Activated naive CD8-positive, alpha-beta T cell treated with anti-CD3 and anti-CD28 coated beads, Interleukin-2, amount 10 ng/mL, durations not matched to agents 7 days and 5 days (primary cell): Measurements from ENCODE around the gene HCFC1. TPM values are rescaled to one million over a fixed set of nuclear protein-coding genes. Genes with fewer than 3 reads are reported as not detected.

Source experiments
- ATAC-seq: fragments of 150-1000 bp; cut with Tn5 transposase; one replicate; pipeline ENCODE4 v1.10.0; 2021; ENCODE audit warnings: low read depth, moderate library complexity
- POLR2A ChIA-PET: fragments of 350-600 bp; sonication (Branson Sonifier 250); formaldehyde crosslinking; loops from one replicate; lab custom pipeline; 2021; ENCODE audit warnings: antibody characterized with exemption; lab: Charles Lee
- DNase-seq: peaks from one replicate; pipeline ENCODE4 v3.0.0; 2021
- H3K27ac Mint-ChIP-seq: one replicate; pipeline ENCODE4 v1.8.0; 2022; ENCODE audit warnings: mild to moderate bottlenecking, mixed read lengths
- H3K27me3 Mint-ChIP-seq: one replicate; pipeline ENCODE4 v1.8.0; 2022; ENCODE audit warnings: mild to moderate bottlenecking, moderate library complexity, mixed read lengths
- H3K36me3 Mint-ChIP-seq: one replicate; pipeline ENCODE4 v1.8.0; 2021; ENCODE audit warnings: mild to moderate bottlenecking, mixed read lengths
- H3K4me1 Mint-ChIP-seq: one replicate; pipeline ENCODE4 v1.8.0; 2021; ENCODE audit warnings: mixed read lengths
- H3K4me3 Mint-ChIP-seq: one replicate; pipeline ENCODE4 v1.8.0; 2022; ENCODE audit warnings: mild to moderate bottlenecking, moderate library complexity, mixed read lengths
- H3K9me3 Mint-ChIP-seq: one replicate; pipeline ENCODE4 v1.8.0; 2021; ENCODE audit warnings: mixed read lengths
- total RNA-seq, 2 experiments: library from RNA; stranded (reverse); gene quantifications; one replicate each; pipeline ENCODE4 v1.2.3, GENCODE V29; 2021

Gene HCFC1
- total RNA-seq, 2 experiments from 2014 or later, result 101 to 107 TPM

GRCh38 chrX:153926552-153926857, 45.1 kb downstream of the HCFC1 start:
- Mint-ChIP-seq H3K9me3 (no peaks in the 10 kb centered on the region), H3K4me1 (peaks cover 21% of the 10 kb centered on the region), H3K27ac (peak overlapping the region; percentile 98), H3K27me3 (no peaks in the 10 kb centered on the region), H3K36me3 (peaks cover 26% of the 10 kb centered on the region), H3K4me3 (peak overlapping the region; percentile 90)
- ATAC-seq, result peak; percentile 2
- DNase-seq, result peak; percentile 75
- POLR2A ChIA-PET, result interaction anchor here (1.1 to 9.1 kb wide), 10 partner anchors 10 to 200 kb away, joined by 3 to 185 read pairs (median 10); partner anchors contain the start of genes HCFC1, IDH3G, NAA10 and RENBP

DNA sequence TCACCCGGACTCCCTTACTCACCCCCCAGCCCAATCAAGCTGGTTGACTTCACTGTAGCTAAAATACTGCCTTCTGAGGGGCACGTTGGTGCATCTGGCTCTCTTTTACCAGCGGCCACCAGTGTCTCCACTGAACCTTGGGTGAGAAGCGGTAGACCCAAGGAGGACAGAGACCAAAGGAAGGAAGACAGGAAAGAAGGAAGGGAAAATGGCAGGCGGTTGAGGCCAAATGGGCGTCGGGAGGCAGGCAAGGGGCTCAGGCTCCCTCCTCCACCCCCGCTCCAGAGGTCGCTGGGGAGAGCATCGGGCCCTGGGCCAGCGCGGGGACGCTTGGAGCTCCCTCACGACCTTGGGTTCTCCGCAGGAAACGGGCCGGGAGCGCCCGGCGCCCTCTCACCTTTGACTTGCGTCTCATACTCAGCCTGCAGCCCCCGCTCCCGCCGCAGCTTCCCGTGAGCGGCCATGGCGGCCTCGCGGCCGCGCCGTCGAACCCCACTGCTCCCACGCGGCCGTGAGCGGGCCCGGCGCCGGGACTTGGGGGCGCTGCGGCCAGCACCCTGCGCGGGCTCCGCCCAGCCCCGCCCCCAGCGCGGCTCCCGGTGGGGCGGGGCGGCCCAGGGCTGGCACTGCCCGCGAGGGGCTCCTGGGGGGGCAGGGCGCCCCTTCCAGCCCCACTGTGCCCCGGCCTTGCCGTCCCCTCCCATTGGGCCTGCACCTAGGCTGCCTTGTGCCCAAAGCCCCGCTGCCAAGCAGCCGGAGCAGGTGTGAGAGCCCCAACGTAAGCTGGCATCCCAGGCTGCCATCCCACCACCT, 45.7 kb downstream of the HCFC1 start, which contains the start of gene ARHGAP4:
TSS of gene ARHGAP4 (minus strand) at position 526 of the 813 bp plus-strand sequence. CDS start at position 464, 62 bp downstream.
- POLR2A ChIA-PET, result interaction anchor here (0.8 to 9.1 kb wide), 15 partner anchors 11 to 199 kb away, joined by 3 to 185 read pairs (median 8); partner anchors contain the start of genes HCFC1, IDH3G, NAA10 and RENBP
- H3K27ac Mint-ChIP-seq, result peak within 1 kb of the TSS; percentile 98
- H3K9me3 Mint-ChIP-seq, result no peaks in the 10 kb centered on the region
- H3K36me3 Mint-ChIP-seq, result peaks cover 23% of the 10 kb centered on the region
- DNase-seq, result no peak
- no peaks in the 10 kb centered on the region for H3K27me3 Mint-ChIP-seq
- ATAC-seq, result peak; percentile 3
- peaks cover 19% of the 10 kb centered on the region for H3K4me1 Mint-ChIP-seq
- peak within 1 kb of the TSS; percentile 97 for H3K4me3 Mint-ChIP-seq

- peaks cover 23% of the 10 kb centered on the region for H3K36me3 Mint-ChIP-seq
- no peaks in the 10 kb centered on the region for H3K9me3 Mint-ChIP-seq
- H3K4me1 Mint-ChIP-seq, result peaks cover 19% of the 10 kb centered on the region
- H3K27me3 Mint-ChIP-seq, result no peaks in the 10 kb centered on the region
- peak overlapping the region; percentile 97 for H3K4me3 Mint-ChIP-seq
- H3K27ac Mint-ChIP-seq, result peak overlapping the region; percentile 96
- DNase-seq (no peak), ATAC-seq (no peak)
- POLR2A ChIA-PET, result interaction anchor here (0.8 to 9.1 kb wide), 12 partner anchors 11 to 131 kb away, joined by 3 to 185 read pairs (median 10); partner anchors contain the start of genes HCFC1, IDH3G, NAA10 and RENBP
Measured at GRCh38 chrX:153925387-153925738, 46.3 kb downstream of the HCFC1 start.

DNA sequence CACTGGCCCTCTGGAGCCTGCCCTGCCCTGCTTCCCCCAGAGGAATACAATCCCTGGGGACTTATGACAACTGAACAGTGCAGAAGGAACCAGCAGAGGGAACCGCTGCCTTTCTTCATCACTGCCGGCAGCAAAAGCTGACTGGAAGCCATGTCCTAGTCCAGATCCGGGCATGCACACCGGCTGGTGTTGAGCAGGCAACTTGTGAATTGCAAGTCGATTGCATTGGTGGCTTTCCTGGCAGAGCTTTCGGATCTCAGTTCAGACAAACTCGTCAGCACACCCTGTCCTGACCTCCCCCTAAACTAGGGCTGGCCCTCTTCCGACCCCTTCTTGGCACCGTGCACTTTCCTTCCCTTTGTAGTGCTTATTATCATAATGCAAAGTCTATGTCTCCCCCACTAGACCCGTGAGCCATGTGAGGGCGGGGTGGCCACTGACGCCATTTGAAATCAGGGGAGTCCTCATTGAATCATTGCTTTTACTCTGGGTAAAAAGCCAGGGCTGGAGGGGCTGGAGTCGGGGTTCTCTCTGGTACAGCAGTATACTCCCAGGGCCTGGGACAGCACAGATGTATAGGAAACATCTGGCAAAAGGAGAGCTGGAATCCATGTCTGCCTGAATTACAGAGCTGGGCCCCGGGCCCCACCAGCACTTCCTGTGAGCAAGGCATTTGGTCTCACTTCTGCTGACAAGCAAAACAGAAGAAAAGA, 47.3 kb downstream of the HCFC1 start:
- H3K9me3 Mint-ChIP-seq, result no peaks in the 10 kb centered on the region
- POLR2A ChIA-PET, result interaction anchor here (0.6 to 9.1 kb wide), 9 partner anchors 12 to 130 kb away, joined by 4 to 185 read pairs (median 15); partner anchors contain the start of genes HCFC1, IDH3G, NAA10 and RENBP
- DNase-seq (no peak), ATAC-seq (no peak)
- peak overlapping the region; percentile 96 for H3K27ac Mint-ChIP-seq
- peak overlapping the region; percentile 97 for H3K4me3 Mint-ChIP-seq
- H3K27me3 Mint-ChIP-seq, result no peaks in the 10 kb centered on the region
- peaks cover 19% of the 10 kb centered on the region for H3K4me1 Mint-ChIP-seq
- peaks cover 27% of the 10 kb centered on the region for H3K36me3 Mint-ChIP-seq

GRCh38 chrX:153922932-153923857, 48.4 kb downstream of the HCFC1 start:
- Mint-ChIP-seq H3K27me3 (no peaks in the 10 kb centered on the region), H3K36me3 (peaks cover 22% of the 10 kb centered on the region), H3K4me3 (peak overlapping the region; percentile 97), H3K27ac (peak overlapping the region; percentile 96), H3K4me1 (peaks cover 13% of the 10 kb centered on the region), H3K9me3 (no peaks in the 10 kb centered on the region)
- no peak for DNase-seq
- ATAC-seq, result no peak
- POLR2A ChIA-PET, result interaction anchor here (0.5 to 9.1 kb wide), 8 partner anchors 12 to 46 kb away, joined by 3 to 185 read pairs (median 16); partner anchors contain the start of genes HCFC1, NAA10, RENBP and TMEM187

GRCh38 chrX:153921511-153922446, 49.8 kb downstream of the HCFC1 start:
- peak overlapping the region; percentile 97 for H3K4me3 Mint-ChIP-seq
- peaks cover 28% of the 10 kb centered on the region for H3K36me3 Mint-ChIP-seq
- peak overlapping the region; percentile 86 for H3K27ac Mint-ChIP-seq
- H3K27me3 Mint-ChIP-seq, result no peaks in the 10 kb centered on the region
- DNase-seq, result no peak
- H3K4me1 Mint-ChIP-seq, result peaks cover 10% of the 10 kb centered on the region
- POLR2A ChIA-PET, result interaction anchor here (0.6 to 9.1 kb wide), 6 partner anchors 15 to 48 kb away, joined by 3 to 185 read pairs (median 42); partner anchors contain the start of genes HCFC1, NAA10, RENBP and TMEM187
- no peak for ATAC-seq
- H3K9me3 Mint-ChIP-seq, result no peaks in the 10 kb centered on the region

DNA sequence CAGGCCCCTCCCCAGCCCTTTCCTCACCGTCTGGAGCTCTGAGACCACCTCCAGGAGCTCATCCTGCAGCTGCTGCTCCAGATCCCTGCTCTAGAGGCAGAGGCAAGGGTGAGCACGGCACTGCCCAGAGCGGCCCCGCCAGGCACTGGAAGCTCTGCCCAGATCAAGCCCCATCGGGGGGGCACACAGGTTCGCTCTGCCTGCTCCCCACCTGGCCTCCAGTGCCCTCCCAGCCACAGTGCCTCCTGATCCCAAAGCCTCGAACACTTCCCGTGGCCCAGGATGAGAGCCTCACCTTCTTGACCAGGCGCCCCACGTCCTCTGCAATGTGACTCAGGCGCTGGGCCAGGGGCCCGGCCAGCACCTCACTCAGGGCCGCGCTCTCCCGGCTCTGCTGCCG, 50.5 kb downstream of the HCFC1 start:
- DNase-seq (no peak), ATAC-seq (no peak)
- POLR2A ChIA-PET, result interaction anchor here (1.1 to 9.1 kb wide), 3 partner anchors 15 to 26 kb away, joined by 3 to 185 read pairs (median 69); partner anchors contain the start of genes NAA10 and RENBP
- no peaks in the 10 kb centered on the region for H3K27me3 Mint-ChIP-seq
- no peaks in the 10 kb centered on the region for H3K9me3 Mint-ChIP-seq
- peaks cover 30% of the 10 kb centered on the region for H3K36me3 Mint-ChIP-seq
- H3K27ac Mint-ChIP-seq, result no peak overlapping the region
- H3K4me1 Mint-ChIP-seq, result peaks cover 10% of the 10 kb centered on the region
- no peak overlapping the region for H3K4me3 Mint-ChIP-seq

DNA sequence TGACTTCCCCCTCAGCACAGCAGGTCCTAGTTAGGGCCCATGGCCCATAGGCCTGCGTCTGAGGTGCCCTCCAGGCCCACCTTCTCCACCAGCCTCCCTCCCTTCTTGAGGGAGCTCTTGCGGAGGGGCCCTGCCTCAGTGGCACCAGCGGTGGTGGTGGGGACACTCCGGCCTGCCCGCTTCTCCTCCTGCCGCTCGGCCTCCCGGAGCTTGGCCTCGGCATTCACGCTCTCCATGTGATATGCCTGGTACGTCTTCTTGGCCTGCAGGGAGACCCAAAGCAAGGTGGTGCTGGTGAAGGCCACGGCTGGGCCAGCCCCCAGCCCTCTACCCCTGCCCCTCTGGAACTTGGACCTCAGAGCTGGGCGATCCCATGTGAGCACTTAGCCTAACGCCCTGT, 51.1 kb downstream of the HCFC1 start:
- H3K4me3 Mint-ChIP-seq, result no peak overlapping the region
- H3K9me3 Mint-ChIP-seq, result no peaks in the 10 kb centered on the region
- H3K36me3 Mint-ChIP-seq, result peaks cover 30% of the 10 kb centered on the region
- peaks cover 10% of the 10 kb centered on the region for H3K4me1 Mint-ChIP-seq
- DNase-seq (no peak), ATAC-seq (no peak)
- H3K27me3 Mint-ChIP-seq, result no peaks in the 10 kb centered on the region
- H3K27ac Mint-ChIP-seq, result no peak overlapping the region
- POLR2A ChIA-PET, result interaction anchor here (1.1 to 7.5 kb wide), 2 partner anchors 14 to 16 kb away, joined by 3 to 69 read pairs; partner anchors contain the start of gene NAA10

DNA sequence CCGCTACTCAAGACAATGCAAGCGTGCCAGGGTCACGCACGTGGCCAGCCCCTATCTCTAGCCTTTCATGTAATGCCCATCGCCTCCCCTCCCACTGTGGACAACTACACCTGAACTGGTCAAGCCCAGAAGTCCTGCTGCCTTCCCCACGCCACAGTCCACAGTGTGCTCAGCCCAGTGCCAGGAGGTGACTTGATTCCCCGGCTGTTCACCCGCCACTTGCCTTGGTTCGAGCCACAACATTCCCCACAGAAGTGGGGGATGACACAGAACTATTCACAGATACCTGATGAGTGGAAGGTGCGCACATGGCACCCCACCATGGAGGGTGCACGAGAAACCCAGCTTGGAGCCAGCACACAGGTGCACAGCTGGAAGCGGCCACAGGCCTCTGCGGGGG, 52.3 kb downstream of the HCFC1 start:
- Mint-ChIP-seq H3K27ac (no peak overlapping the region), H3K4me1 (peaks cover 10% of the 10 kb centered on the region), H3K36me3 (peaks cover 23% of the 10 kb centered on the region), H3K4me3 (no peak overlapping the region), H3K27me3 (no peaks in the 10 kb centered on the region), H3K9me3 (no peaks in the 10 kb centered on the region)
- ATAC-seq (no peak), DNase-seq (no peak)
- POLR2A ChIA-PET, result interaction anchor here (1.2 kb wide), 1 partner anchor 25 kb away, joined by 4 read pairs; the partner anchor contains the start of gene RENBP

GRCh38 chrX:153917869-153918268, 53.7 kb downstream of the HCFC1 start:
- no peak overlapping the region for H3K27ac Mint-ChIP-seq
- H3K4me1 Mint-ChIP-seq, result peaks cover 6% of the 10 kb centered on the region
- ATAC-seq (no peak), DNase-seq (no peak)
- no peak overlapping the region for H3K4me3 Mint-ChIP-seq
- H3K27me3 Mint-ChIP-seq, result no peaks in the 10 kb centered on the region
- no peaks in the 10 kb centered on the region for H3K9me3 Mint-ChIP-seq
- peaks cover 18% of the 10 kb centered on the region for H3K36me3 Mint-ChIP-seq
- POLR2A ChIA-PET, result interaction anchor here (1.1 to 1.2 kb wide), 2 partner anchors 12 to 27 kb away, joined by 4 read pairs; partner anchors contain the start of gene RENBP

DNA sequence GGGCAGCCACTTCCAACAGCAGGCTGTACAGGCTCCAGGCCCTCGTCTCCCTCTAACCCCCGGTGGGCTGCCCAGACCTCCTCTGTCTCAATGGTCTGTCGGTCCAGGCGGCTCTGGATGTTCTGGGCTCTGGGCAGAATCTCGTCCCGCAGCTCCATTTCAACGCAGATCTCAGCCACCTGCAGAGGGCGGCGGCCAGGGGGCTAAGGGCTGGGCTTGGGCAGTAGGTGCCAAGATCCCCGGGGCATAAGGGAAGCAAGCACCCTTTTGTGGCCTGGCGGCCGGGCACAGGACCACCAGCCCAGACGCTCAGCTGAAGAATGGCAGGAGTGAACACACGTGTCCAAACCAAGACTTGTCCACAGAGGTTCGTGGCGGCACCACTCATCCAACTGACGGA, 57.9 kb downstream of the HCFC1 start:
- Mint-ChIP-seq H3K4me3 (no peak overlapping the region), H3K36me3 (peaks cover 14% of the 10 kb centered on the region), H3K9me3 (no peaks in the 10 kb centered on the region), H3K27ac (no peak overlapping the region), H3K4me1 (peaks cover 3% of the 10 kb centered on the region), H3K27me3 (no peaks in the 10 kb centered on the region)
- POLR2A ChIA-PET, result no interaction called here
- DNase-seq, result no peak
- ATAC-seq, result no peak
